SK-N-SH (cell line): ENCODE measurements around the gene WDR7.

Experiments
- CHD2 ChIP-seq: fragments of 150-350 bp; IDR thresholded peaks from 2 replicates; pipeline ENCODE4 v1.6.1; 2018; ENCODE audit warnings: low read length; ENCODE audit not compliant: partially characterized antibody
- CTCF ChIP-seq: fragments of 200-600 bp; sonication (generic); IDR thresholded peaks from 2 replicates; pipeline ENCODE4 v1.6.1; 2017; ENCODE audit warnings: antibody characterized with exemption, mild to moderate bottlenecking, moderate library complexity
- EZH2phosphoT487 ChIP-seq: fragments of 200-600 bp; sonication (generic); IDR thresholded peaks from 2 replicates; pipeline ENCODE4 v1.6.1; 2017; ENCODE audit warnings: low read depth, mixed run types, mild to moderate bottlenecking, antibody characterized with exemption, moderate library complexity, borderline replicate concordance
- FOSL2 ChIP-seq: IDR thresholded peaks from 2 replicates; pipeline ENCODE4 v1.4.0; 2012; ENCODE audit warnings: low read depth, mild to moderate bottlenecking, moderate library complexity, borderline replicate concordance
- GATA2 ChIP-seq: sonication (generic); formaldehyde crosslinking; IDR thresholded peaks from 2 replicates; pipeline ENCODE4 v1.5.0; 2020; ENCODE audit warnings: mild to moderate bottlenecking, missing genetic modification reagents
- MAX ChIP-seq: IDR thresholded peaks from 2 replicates; pipeline ENCODE4 v1.4.0; 2012; ENCODE audit warnings: low read depth
- MXI1 ChIP-seq: IDR thresholded peaks from 2 replicates; pipeline ENCODE4 v1.6.1; 2012; ENCODE audit warnings: mild to moderate bottlenecking, low read depth, low read length, improper control_type of control experiment
- POLR2AphosphoS5 ChIP-seq: IDR thresholded peaks from 2 replicates; pipeline ENCODE4 v1.6.1; 2012; ENCODE audit warnings: low read depth, low read length
- RAD21 ChIP-seq: IDR thresholded peaks from 2 replicates; pipeline ENCODE4 v1.6.1; 2012; ENCODE audit warnings: mild to moderate bottlenecking, low read length
- REST ChIP-seq: IDR thresholded peaks from 2 replicates; pipeline ENCODE4 v1.6.1; 2012; ENCODE audit warnings: mild to moderate bottlenecking, low read depth, low read length, moderate library complexity
- SIN3A ChIP-seq: IDR thresholded peaks from 2 replicates; pipeline ENCODE4 v1.6.1; 2012; ENCODE audit warnings: low read depth, mild to moderate bottlenecking, low read length, moderate library complexity, borderline replicate concordance
- TCF12 ChIP-seq: IDR thresholded peaks from 2 replicates; pipeline ENCODE4 v1.4.0; 2012
- TEAD4 ChIP-seq: IDR thresholded peaks from 2 replicates; pipeline ENCODE4 v1.4.0; 2012; ENCODE audit warnings: mild to moderate bottlenecking, borderline replicate concordance; ENCODE audit not compliant: insufficient read depth
- YY1 ChIP-seq: IDR thresholded peaks from 2 replicates; pipeline ENCODE4 v1.4.0; 2012; ENCODE audit warnings: low read depth, mild to moderate bottlenecking

GRCh38 chr18:56935434-56936040 is 284.4 kb downstream of the WDR7 start:
- TF ChIP-seq MXI1 = no peak
- TF ChIP-seq CTCF = no peak
- no peak for TF ChIP-seq POLR2AphosphoS5
- no peak for TF ChIP-seq GATA2
- TF ChIP-seq TEAD4 = no peak
- TF ChIP-seq FOSL2 = no peak
- TF ChIP-seq RAD21 = no peak
- TF ChIP-seq YY1 = no peak
- TF ChIP-seq MAX = no peak
- no peak for TF ChIP-seq SIN3A
- TF ChIP-seq EZH2phosphoT487 = no peak
- no peak for TF ChIP-seq REST
- no peak for TF ChIP-seq TCF12
- no peak for TF ChIP-seq CHD2
